T-helper 2 cell treated with Interferon-gamma antibody and Interleukin-4, amounts not matched to agents 100 ng/mL and 5 ng/mL, for 36 hours (primary cell): ENCODE results near the gene NECAB2. TPM values are rescaled to one million over a fixed set of nuclear protein-coding genes. Genes with fewer than 3 reads are reported as not detected.
"Not testable (repeated sequence)": the region's sequence is repeated elsewhere in the genome, so short reads cannot be mapped to it uniquely, and the experiment has no call there.

Source experiments
- intact Hi-C: fragments of 100-400 bp; cut with micrococcal nuclease; formaldehyde crosslinking; loops from one replicate; pipeline ENCODE4 v1.15.1; 2023
- total RNA-seq: library from RNA; stranded (reverse); gene quantifications from 2 replicates; pipeline ENCODE4 v1.2.3, GENCODE V29; 2022

NECAB2 gene
- total RNA-seq, 1 donor from 2014 or later, result not detected

DNA sequence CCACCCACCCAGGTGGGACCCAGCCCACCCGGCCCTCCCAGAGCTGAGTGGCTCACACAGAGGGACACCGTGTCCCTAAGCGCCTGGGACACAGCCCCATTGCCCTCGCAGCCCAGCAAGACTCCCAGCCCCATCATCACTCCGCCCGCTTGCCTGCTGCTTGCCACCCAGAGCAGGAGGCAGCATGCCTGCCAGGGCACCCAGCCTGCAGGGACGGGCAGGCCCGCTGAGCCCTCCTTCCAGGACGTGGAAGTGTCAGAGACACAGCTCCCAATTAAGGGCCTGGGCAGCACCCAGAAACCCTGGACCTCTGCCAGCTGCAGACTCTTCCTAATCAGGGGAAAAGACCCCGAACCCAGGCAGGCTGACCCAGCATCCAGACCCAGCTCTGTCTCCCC is 32.2 kb upstream of the NECAB2 start:
- intact Hi-C loops, result no loop called here

DNA sequence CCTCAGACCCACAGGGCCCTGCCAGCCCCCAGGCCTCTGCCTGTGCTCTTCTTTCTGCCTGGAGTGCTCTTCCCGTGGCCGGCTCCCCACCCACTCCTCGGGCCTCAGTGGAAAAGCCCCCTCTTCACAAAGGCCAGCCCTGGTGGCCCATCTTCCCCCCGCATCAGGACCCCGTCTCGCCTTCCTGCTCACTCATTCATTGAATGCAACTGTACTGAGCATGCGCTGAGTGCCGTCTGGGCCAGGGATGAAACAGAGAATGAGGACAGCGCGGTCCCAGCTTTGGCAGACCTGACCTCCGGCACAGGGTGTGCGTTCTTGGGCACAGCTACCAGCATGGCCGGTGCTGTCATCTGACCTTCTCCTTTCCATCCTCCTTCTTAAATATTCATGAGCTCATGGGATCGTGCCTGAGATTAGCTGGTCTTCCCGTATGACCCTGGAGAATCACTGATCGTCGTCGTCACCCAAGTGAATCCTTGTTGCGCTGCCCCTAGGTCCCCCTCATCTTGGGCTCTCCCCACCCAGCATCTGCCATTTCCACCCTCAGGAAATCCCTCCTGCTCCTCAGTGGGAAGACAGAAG is 31.4 kb upstream of the NECAB2 start:
- intact Hi-C loops, result no loop called here

DNA sequence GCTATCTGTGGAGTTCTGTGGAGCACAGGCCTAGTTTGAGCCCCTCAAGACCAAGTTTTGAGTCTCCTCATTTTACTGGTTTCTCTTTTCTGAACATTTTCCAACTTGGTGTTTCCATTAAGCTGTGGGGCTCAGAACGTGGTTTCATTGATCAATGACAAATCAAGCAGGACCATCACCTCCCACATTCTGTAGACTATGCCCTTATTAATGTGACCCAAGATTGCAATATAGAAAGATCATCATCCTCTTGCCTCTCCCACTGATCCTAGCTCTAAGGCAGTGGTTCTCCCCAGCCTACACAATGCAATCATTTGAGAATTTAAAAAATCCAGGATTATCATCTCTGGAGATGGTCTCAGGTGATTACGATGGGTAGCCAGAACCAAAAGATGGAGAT is 30.8 kb upstream of the NECAB2 start:
- intact Hi-C loops, result no loop called here

DNA sequence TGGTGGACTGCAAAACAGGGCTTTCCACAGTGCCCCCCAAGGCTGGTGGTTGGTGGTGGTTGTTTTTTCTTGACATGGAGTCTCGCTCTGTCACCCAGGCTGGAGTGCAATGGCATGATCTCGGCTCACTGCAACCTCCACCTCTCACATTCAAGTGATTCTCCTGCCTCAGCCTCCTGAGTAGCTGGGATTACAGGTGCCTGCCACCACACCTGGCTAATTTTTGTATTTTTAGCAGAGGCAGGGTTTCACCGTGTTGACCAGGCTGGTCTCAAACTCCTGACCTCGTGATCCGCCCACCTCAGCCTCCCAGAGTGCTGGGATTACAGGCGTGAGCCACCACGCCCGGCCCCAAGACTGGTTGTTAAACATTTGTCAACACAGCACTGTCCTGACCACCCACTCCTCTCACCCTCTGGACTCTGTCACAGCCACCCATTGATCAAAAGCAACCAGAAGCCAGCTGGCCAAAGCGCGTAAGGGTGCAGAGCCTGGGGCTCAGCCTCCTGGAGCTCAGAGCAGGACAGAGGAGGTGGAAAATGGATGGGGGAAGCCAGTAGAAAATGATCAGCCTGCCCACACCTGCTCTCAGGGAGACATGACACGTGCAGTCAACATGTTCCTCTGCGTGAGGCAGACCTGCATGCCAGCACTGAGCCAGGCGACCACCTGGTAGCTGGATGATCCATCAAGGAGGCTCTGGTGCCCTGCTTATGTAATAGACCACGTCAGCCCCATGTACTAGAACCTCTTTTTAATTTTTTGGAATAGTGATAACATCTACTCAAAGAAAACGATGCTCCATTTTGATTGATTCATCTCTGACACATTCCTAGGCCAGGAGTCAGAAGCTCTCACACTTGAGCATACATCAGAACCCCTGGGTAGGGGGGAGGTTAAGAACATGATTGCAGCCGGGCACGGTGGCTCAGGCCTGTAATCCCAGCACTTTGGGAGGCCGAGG is 29.8 kb upstream of the NECAB2 start:
- intact Hi-C loops, result no loop called here

DNA sequence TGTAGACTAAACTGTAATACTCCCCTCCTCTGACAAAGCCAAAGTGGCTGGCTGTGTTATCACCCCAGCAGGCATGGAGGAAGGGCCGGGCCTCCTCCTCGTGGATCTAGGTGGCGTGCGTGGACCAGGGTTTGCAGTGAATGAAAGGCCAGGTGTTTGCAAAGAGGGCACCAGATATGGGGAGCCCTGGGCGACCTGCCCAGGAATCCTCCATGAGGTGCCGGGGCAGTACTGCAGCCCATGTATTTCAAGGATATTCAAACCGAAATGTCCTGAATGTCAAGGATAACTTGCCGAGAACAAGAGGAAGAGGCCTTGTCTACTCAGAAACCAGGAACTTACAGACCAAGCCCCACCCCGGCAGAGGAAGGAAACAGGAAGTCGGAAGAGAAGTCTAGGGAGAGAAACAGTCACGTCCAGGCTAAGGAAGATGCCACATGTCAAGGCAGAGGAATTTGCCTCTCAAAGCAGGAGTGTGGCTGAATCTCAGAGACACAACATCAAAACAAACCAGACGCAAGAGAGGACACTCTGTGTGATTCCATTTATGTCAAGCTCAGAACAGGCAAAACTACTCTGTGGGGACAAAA is 28.7 kb upstream of the NECAB2 start:
- intact Hi-C loops, result no loop called here

DNA sequence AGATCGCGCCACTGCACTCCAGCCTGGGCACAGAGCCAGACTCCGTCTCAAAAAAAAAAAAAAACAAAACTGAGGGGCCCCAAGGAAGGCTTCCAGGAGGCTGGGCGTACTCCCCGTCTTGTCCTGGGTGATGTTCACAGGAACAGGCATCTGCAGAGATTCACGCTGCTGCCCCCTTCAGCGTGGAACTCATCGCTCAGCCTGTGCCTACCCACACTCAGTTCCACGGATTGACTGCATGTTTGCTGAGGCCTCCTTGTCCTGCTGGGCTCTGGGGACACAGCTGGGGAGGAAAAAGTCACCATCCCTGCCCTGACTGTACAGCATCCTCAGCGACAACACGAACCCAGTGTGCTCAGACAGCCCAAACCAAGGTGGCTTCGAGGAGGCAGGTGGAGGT is 27.9 kb upstream of the NECAB2 start:
- intact Hi-C loops, result no loop called here

DNA sequence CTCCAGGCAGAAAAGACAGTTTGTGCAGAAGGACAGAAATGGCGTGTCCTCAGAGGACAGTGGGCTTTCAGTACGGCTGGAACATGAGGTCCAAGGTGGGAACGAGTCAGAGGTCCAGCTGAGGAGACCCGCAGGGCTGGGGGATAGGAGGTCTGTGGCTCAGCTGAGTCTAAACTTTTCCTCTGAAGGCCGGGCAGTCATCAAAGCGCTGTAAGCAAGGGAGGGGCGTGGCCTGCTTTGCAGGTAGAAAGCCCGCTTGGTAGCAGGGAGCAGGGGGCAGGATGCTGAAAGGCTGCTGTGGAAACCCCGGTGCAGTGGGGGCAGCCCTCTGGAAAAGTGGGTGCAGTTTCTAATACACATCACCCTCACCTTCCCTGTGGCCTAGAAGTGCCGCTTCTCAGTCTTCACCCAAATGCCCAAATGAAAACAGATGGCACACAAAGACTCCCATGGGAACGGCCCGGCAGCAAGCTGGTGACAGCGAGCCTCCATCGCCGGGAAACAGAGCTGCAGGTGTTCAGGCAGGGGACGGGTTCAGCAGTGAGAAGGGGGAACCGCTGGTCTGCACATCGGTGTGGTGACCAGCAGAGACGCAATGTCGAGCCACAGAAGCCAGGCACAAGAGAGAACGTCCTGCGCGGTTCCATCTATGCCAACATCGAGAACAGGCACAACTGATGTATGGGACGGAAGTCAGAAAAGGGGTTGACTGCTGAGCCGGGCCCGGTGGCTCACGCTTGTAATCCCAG is 27.2 kb upstream of the NECAB2 start:
- intact Hi-C loops, result no loop called here

DNA sequence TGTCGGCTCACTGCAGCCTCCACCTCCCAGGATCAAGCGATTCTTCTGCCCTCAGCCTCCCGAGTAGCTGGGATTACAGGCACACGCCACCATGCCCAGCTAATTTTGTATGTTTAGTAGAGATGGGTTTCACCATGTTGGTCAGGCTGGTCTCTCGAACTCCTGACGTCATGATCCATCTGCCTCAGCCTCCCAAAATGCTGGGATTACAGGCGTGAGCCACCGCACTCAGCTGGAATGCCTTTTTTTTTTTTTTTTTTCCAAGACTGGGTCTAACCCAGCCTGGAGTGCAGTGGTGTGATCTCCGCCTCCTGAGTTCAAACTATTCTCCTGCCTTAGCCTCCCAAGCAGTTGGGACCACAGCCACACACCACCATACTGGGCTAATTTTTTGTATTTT is 26.5 kb upstream of the NECAB2 start:
- intact Hi-C loops, result not testable (repeated sequence)

DNA sequence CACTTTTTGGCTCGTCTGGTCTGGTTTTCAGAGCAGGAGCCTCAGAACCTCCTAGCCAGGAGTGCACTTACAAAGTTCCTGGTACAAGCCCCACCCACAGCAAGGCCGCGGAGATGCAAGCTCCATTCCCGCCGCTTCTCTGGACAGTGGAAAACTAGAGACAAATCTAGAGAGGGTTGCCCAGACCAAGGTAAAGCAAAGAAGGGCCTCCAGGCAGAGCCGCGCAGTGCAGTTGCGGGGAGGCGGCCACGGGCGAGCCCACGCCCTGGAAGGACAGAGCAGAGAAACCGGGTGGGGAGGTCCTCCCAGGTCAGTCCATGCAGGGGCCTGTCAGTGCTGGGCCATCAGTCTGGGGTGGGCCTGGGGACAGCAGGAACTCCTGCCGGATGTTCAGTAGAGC is 26.0 kb upstream of the NECAB2 start:
- intact Hi-C loops, result no loop called here

DNA sequence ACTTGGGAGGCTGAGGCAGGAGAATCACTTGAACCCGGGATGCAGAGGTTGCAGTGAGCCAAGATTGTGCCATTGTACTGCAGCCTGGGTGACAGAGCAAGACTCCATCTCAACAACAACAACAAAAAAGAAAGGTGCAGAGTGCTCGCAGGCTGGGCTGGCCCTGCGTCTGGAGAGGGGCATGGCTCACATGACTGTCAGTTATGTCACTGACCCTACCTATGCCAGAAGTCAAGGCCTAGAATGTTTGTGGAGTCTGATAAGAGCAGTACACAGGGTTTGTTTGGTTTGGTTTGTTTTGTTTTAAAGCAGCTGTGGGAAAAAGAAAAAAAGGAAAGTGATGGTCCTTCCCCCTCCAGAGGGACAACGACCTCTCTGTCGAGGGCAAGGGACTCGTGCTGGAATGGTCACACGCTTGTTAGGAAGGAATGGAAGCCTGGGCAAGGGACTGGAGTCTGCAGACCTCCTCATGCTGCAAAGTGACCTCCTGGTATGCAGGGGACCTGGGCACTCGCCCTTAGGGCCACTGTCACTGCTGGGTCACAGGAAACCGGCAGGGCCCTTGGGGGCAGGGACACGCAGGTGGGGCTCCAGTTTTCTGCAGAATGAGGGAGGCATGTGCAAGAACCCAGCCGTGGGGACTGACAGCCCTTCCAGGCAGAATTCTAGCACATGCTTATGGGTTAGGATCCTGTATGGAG is 25.1 kb upstream of the NECAB2 start:
- intact Hi-C loops, result no loop called here

DNA sequence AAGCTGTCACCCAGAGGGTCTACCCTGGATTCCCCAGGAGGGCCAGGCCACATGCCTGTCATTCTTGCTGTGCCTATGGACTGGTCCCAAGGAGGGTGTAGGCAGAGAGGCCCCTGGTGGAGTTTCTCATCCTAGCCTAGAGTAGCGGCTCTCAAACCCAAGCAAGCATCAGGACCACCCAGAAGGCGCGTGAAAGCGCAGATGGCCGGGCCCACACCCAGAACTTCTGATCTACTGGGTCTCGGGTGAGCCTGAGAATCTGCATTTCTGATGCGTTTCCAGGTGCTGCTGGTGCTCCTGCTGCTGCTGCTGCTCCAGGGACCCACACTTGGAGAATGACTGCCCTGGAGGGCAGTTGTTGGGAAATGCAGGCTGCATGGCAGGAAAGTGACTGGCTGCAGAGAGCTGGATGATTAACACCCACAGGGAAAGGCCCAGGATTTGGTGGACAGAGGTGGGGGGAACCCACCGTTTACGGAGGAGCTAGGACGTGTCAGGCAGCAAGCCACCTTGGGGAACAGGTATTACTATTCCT is 24.5 kb upstream of the NECAB2 start:
- intact Hi-C loops, result no loop called here

DNA sequence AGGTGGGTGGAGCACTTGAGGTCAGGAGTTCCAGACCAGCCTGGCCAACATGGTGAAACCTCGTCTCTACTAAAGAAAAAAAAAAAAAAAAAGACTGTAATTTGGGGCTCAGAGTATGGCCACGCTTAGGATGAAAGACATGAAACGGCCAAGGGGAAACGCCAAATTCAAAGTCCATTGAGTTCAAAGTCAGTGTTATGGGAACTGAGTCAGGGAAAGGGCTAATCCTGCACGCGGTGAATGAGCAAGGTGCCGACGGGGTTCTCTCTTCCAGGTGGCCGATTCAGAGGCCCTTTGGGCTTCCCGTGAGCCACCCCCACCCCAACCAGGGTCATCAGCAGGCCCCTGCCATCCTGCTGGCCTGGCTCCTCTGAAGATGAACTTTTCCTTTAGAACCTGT is 22.5 kb upstream of the NECAB2 start:
- intact Hi-C loops, result no loop called here

DNA sequence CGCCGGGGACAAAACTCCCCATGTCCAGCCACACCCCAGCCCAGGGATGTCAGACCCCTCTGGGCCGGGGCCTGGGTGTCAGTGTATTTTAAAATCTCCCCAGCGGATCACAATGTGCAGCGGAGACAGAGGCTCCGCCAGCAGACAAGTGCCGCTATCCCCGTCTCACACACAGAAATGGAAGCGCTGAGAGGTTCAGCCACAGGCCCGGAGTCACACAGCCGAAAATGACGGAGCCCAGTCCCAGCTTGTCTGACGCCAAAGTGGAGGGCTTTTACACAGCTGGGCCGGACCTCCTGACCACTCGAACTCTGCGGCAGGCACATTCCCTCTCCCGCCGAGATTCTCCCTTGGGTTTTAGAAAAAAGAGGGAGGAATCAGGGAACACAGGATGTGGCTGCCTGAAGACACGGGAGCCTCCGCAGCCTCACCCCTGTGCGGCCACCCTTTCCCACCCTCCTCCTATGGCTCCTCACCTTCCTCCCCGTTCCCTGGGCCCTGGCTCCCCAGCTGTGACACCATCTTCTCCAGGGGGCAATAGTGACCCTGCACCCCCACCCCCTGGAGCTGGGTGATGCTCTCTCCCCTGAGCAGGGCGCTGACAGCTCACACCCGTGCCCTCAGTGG is 21.8 kb upstream of the NECAB2 start:
- intact Hi-C loops, result no loop called here

DNA sequence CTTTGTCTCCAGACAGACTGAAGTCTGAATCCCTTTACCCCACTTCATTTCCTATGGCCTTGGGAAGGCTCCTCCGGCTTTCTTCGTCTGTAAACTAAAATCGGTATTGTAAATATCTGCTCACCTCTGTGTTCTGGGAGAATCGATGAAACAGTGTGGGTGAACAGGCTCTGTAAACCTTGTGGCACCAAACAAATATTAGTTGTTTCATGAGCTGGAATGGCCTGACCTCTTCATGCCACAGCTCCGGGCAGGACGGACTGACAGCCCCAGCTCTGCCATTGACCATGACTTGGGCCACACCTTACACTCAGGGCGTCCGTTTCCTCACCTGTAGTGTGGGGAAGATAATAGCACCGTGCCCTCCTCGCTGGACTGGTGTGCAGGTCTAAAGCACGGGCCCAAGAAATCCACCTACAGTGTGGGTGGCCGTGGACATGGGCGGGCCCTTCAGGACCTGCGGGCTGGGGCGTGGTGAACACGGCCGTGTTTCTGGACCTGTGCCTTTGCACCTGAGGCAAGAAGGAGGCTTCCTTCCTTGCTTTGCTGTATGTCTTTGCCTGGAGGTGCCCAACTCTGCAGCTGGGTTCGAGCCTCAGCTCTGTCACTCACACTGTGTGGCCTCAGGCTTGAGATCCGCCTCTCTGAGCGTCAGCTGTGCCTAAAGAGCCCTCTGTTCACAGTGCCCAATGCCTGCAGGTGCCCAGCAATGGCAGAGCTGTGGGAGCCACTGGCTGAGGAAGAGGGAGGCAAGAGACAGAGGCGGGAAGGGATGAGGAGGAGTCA is 21.1 kb upstream of the NECAB2 start:
- intact Hi-C loops, result no loop called here

DNA sequence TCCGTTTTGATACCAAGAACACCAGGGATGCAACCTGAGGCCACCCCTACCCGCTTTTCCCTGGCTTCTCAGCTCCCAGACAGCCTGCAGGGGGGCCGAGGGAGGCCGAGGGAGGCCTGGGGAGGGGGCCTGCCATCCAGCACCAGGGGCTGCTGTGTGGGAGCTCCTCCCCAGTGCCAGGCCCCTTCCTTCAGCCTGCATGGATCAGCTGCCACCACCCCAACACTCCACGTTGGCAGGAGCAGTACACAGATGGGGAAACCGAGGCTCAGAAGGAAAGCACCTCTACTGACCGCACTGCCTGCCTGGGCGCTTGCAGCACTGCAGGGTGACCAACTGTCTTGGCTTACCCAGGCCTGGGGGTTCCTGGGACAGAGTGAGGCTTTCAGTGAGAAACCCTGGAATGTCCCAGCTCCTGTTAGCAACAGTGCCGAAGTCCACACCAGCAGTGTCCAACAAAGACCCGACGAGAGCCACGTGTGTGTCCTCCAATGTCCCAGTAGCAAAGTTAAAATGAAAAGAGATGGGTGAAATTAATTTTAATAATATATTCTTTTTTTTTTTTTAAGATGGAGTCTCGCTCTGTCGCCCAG is 20.3 kb upstream of the NECAB2 start:
- intact Hi-C loops, result no loop called here

DNA sequence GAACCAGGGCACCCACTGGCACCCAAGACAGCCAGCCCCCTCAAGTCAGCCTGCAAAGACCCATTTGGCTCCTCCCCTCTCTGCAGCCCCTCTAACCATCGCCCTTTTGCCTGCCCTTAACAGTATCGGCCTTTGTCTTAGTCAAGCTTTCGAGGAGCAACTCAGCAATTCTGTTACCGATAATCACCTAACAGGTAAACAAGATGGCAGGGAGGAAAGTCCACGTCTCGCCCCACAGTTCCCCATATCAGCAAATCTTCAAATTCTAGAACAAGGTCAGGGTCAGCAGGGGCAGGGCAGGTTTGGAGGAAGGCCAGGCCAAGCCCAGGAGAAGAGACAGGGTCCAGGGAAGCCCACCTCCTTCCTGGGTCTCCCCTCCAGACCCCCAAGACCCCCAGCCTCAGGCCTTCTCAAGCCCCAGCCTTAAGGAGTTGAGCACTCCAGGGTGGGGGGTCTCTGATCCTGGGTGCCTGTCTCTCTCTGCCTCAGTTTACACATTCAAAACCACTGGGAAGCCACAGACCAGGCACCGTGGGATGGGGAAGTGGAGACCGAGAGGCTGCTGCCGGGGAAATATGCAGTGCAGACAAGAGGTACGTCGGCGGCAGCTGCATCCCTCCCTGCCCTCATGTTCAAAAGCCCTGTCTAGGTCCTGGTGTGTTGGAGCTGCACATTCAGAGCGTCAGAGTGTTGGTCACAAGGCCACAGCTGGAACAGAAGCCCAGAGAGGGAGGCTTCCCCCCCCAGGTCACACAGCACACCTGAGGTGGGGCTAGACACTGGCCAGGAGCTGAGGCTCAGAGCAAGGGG is 18.9 kb upstream of the NECAB2 start:
- intact Hi-C loops, result no loop called here

DNA sequence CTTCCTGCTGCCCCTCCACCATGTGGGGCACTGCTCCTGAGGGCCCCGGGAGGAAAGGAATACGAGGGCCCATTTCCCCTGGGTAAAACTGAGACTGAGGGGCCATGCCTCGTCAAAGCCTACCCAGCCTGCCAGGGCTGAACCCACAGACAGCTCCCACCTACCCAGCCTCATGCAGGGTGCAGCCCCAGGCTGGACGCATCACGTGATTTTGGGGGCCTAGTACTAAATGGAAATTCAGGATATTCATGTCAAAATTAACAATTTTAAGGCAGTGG is 18.4 kb upstream of the NECAB2 start:
- intact Hi-C loops, result no loop called here

DNA sequence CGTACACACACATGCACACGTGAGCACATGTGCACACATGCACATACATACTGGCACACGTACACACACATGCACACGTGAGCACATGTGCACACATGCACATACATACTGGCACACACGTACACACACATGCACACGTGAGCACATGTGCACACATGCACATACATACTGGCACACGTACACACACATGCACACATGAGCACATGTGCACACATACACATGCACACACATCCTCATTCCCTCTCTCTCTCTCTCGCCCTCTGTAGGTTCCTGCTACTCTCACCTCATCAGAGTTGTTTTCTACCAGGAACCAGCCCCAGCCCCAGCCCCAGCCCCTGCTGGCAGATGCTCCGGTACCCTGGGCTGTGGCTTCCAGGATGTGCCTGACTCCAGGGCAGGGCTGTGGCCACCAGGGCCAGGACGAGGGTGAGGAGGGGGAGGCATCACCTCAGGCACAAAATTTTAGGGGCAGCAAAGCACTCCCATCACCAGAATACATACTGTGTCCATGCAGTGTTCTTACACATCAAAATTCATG is 17.1 kb upstream of the NECAB2 start:
- intact Hi-C loops, result not testable (repeated sequence)
